Stimulated activated CD4-positive, alpha-beta T cell treated with anti-CD3 and anti-CD28 coated beads, Interleukin-2, amount 100 ng/mL, for 4 hours (primary cell): ENCODE measurements around the gene APPL1.
"Not testable (repeated sequence)": the region's sequence is repeated elsewhere in the genome, so short reads cannot be mapped to it uniquely, and the experiment has no call there.

Source experiments
- DNase-seq: peaks from one replicate; pipeline ENCODE4 v3.0.0-alpha.2; 2020; ENCODE audit warnings: low read depth

APPL1 gene

GRCh38 chr3:57274845-57275244 lies 47.3 kb downstream of the APPL1 start:
- DNase-seq = no peak

GRCh38 chr3:57275393-57275792 lies 47.9 kb downstream of the APPL1 start:
- no peak for DNase-seq

GRCh38 chr3:57278237-57278636 lies 50.7 kb downstream of the APPL1 start:
- DNase-seq = no peak

- no peak for DNase-seq
Measured at GRCh38 chr3:57279685-57280084, 52.2 kb downstream of the APPL1 start.

- no peak for DNase-seq
Measured at GRCh38 chr3:57281715-57282114, 54.2 kb downstream of the APPL1 start.

- DNase-seq = no peak
Measured at GRCh38 chr3:57283334-57283733, 55.8 kb downstream of the APPL1 start.

- no peak for DNase-seq
Measured at GRCh38 chr3:57287205-57287604, 59.7 kb downstream of the APPL1 start.

GRCh38 chr3:57288403-57288802 lies 60.9 kb downstream of the APPL1 start:
- DNase-seq = no peak

GRCh38 chr3:57292159-57292896 lies 64.8 kb downstream of the APPL1 start, which contains the start of gene ASB14:
Gene ASB14, minus strand, starts transcription at chr3:57292685. Its CDS starts 652 bp downstream, at chr3:57292033.
- DNase-seq = no peak

GRCh38 chr3:57292897-57293526 lies 65.5 kb downstream of the APPL1 start:
- DNase-seq = no peak

- DNase-seq = no peak
Measured at GRCh38 chr3:57298041-57298440, 70.5 kb downstream of the APPL1 start.

- DNase-seq = not testable (repeated sequence)
Measured at GRCh38 chr3:57303520-57303919, 76.0 kb downstream of the APPL1 start.

- DNase-seq = no peak
Measured at GRCh38 chr3:57309769-57310360, 82.3 kb downstream of the APPL1 start.

- no peak for DNase-seq
Measured at GRCh38 chr3:57314204-57314603, 86.7 kb downstream of the APPL1 start.
